SU-DHL-6 (cell line): ENCODE results near the gene C1QTNF8.

Experiments used
- H2AFZ ChIP-seq: fragments of 200-600 bp; sonication (generic); 2 replicates; pipeline ENCODE4 v1.6.1; 2014; ENCODE audit warnings: low read depth, mild to moderate bottlenecking, moderate library complexity, mixed read lengths, antibody characterized with exemption, low read length; ENCODE audit not compliant: severe bottlenecking
- H3F3A ChIP-seq: fragments of 200-600 bp; shearing (Covaris generic); 2 replicates; pipeline ENCODE4 v1.6.0; 2016; ENCODE audit warnings: antibody characterized with exemption, mild to moderate bottlenecking; ENCODE audit not compliant: insufficient read depth
- H3K27ac ChIP-seq: fragments of 200-600 bp; sonication (generic); 2 replicates; pipeline ENCODE4 v1.5.1; 2016; ENCODE audit warnings: low read depth, mild to moderate bottlenecking, low read length, moderate library complexity, mixed read lengths
- H3K27me3 ChIP-seq: fragments of 200-600 bp; sonication (generic), shearing (Covaris generic); 2 replicates; pipeline ENCODE4 v1.6.0; 2014; ENCODE audit warnings: mild to moderate bottlenecking, low read length
- H3K36me3 ChIP-seq: fragments of 200-600 bp; sonication (generic); 2 replicates; pipeline ENCODE4 v1.6.1; 2014; ENCODE audit warnings: mild to moderate bottlenecking, low read length, mixed read lengths
- H3K4me2 ChIP-seq: fragments of 300-600, 200-600 bp; shearing (Covaris generic), sonication (generic); 2 replicates; pipeline ENCODE4 v1.6.0; 2014; ENCODE audit warnings: low read length, low read depth, mild to moderate bottlenecking; ENCODE audit not compliant: poor library complexity, severe bottlenecking
- H3K4me3 ChIP-seq: fragments of 200-600 bp; sonication (generic); 2 replicates; pipeline ENCODE4 v1.5.1; 2014; ENCODE audit warnings: antibody characterized with exemption, low read length, mild to moderate bottlenecking, mixed read lengths; ENCODE audit not compliant: insufficient read depth, poor library complexity, severe bottlenecking
- H3K79me2 ChIP-seq: fragments of 200-600 bp; sonication (generic); 2 replicates; pipeline ENCODE4 v1.6.1; 2014; ENCODE audit warnings: mild to moderate bottlenecking, low read length, moderate library complexity; ENCODE audit not compliant: insufficient read depth
- H3K9ac ChIP-seq: fragments of 200-600 bp; sonication (generic); 2 replicates; pipeline ENCODE4 v1.7.0; 2014; ENCODE audit warnings: mild to moderate bottlenecking, low read length
- H3K9me2 ChIP-seq: fragments of 200-600 bp; sonication (generic); replicated peaks from 2 replicates; pipeline ENCODE4 v1.6.1; 2014; ENCODE audit warnings: low read length; ENCODE audit not compliant: insufficient read depth
- H3K9me3 ChIP-seq: fragments of 200-600 bp; sonication (generic); 2 replicates; pipeline ENCODE4 v1.6.1; 2014; ENCODE audit warnings: low read length, mixed read lengths; ENCODE audit not compliant: insufficient read depth
- H4K20me1 ChIP-seq: fragments of 200-600 bp; sonication (generic); 2 replicates; pipeline ENCODE4 v1.6.1; 2014; ENCODE audit warnings: low read depth, mild to moderate bottlenecking, antibody characterized with exemption, low read length, moderate library complexity, mixed read lengths
- EZH2phosphoT487 ChIP-seq: fragments of 200-600 bp; sonication (generic), shearing (Covaris generic); conservative IDR thresholded peaks from 2 replicates; pipeline ENCODE4 v1.6.1; 2018; ENCODE audit warnings: mild to moderate bottlenecking, antibody characterized with exemption, low read length, moderate library complexity, mixed read lengths
- TF ChIP-seq, protein P1 (sequence below): fragments of 200-600 bp; sonication (generic); IDR thresholded peaks from one replicate; pipeline ENCODE4 v1.5.1; 2017; ENCODE audit warnings: antibody characterized with exemption, mild to moderate bottlenecking, low read length, moderate library complexity; ENCODE audit not compliant: insufficient read depth, poor library complexity, severe bottlenecking

Gene C1QTNF8

DNA sequence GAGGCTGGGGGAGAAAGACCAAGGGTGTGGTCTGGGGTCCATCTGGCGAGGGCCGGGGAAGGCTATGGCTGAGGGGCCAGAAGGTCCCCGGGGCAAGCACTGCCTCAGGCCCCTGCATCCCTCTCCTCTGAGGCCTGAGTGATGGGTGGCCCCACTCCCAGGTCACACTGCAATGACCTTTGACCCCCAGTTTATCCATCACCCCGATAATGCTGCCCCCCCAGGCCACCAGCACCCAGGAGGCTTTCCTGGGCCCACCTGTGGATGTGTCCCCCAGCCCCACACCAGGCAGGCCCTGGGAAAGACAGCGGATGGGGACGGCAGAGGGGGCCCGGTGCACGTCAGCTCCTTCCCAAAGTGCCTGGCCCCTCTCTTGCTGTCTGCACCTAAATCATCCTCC, 34.3 kb upstream of the C1QTNF8 start:
- Histone ChIP-seq H3K4me3 (no peak overlapping the region), H3K27me3 (no peaks in the 10 kb centered on the region), H3K79me2 (no peaks in the 10 kb centered on the region)

DNA sequence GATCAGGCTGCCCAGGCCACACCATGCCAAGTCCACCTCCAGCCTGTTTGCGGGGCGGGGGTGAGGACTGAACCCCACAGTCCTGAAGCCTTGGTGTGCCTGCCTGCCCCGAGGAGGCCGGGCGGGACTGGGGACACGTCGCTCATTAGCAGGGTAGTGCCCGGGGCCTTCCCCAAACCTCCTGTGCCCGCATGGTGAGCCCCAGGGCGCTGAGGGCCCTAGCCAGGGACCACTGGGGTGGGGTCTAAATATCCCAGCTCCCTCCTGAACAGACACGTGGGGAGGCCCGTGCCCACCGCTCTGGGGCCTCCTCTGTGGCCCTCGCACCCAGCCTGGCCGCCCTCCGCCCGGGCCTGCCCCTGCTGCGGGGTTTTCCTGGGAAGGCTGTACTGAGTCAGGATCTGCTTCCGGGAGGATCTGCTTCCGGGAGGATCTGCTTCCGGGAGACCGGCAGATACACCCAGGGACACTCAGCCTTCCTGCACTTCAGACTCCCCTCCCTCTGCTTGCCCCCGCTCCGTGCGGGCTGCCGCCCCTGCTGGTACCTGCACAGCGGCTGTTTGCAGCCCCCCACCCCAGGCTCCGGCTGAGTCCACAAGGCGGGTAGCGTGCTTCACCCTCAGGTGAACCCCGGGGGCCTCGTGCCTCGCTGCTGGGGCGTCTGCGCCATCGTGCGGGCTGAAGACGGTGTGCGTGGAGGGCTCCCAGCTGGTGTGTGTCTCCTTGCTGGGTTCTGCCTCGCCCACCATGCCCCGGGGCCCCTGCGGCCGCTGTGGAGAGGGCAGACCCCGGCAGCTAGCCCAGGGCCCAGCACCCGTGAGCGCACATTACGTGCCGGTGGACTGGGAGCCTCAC, 33.3 kb upstream of the C1QTNF8 start:
- Histone ChIP-seq H4K20me1 (no peaks in the 10 kb centered on the region), H3K27me3 (no peaks in the 10 kb centered on the region), H3K9me2 (no peaks in the 10 kb centered on the region), H3K36me3 (no peaks in the 10 kb centered on the region), H3K9me3 (no peaks in the 10 kb centered on the region), H2AFZ (no peak overlapping the region), H3K4me2 (no peak overlapping the region), H3K9ac (no peak overlapping the region), H3K4me3 (no peak overlapping the region), H3K27ac (no peak overlapping the region), H3K79me2 (no peaks in the 10 kb centered on the region), H3F3A (no peaks in the 10 kb centered on the region)
- TF ChIP-seq, protein P1, sequence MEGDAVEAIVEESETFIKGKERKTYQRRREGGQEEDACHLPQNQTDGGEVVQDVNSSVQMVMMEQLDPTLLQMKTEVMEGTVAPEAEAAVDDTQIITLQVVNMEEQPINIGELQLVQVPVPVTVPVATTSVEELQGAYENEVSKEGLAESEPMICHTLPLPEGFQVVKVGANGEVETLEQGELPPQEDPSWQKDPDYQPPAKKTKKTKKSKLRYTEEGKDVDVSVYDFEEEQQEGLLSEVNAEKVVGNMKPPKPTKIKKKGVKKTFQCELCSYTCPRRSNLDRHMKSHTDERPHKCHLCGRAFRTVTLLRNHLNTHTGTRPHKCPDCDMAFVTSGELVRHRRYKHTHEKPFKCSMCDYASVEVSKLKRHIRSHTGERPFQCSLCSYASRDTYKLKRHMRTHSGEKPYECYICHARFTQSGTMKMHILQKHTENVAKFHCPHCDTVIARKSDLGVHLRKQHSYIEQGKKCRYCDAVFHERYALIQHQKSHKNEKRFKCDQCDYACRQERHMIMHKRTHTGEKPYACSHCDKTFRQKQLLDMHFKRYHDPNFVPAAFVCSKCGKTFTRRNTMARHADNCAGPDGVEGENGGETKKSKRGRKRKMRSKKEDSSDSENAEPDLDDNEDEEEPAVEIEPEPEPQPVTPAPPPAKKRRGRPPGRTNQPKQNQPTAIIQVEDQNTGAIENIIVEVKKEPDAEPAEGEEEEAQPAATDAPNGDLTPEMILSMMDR = no peak
- TF ChIP-seq EZH2phosphoT487 = no peak

More for the DNA sequence above, 34.3 kb upstream of the C1QTNF8 start:
- TF ChIP-seq, protein P1 = no peak
- TF ChIP-seq EZH2phosphoT487 = no peak
- no peak overlapping the region for H2AFZ ChIP-seq
- H3K4me2 ChIP-seq = no peak overlapping the region
- H3F3A ChIP-seq = no peaks in the 10 kb centered on the region
- H3K36me3 ChIP-seq = no peaks in the 10 kb centered on the region
- no peak overlapping the region for H3K27ac ChIP-seq
- no peak overlapping the region for H3K9ac ChIP-seq
- H3K9me2 ChIP-seq = no peaks in the 10 kb centered on the region
- no peaks in the 10 kb centered on the region for H4K20me1 ChIP-seq
- H3K9me3 ChIP-seq = no peaks in the 10 kb centered on the region

DNA sequence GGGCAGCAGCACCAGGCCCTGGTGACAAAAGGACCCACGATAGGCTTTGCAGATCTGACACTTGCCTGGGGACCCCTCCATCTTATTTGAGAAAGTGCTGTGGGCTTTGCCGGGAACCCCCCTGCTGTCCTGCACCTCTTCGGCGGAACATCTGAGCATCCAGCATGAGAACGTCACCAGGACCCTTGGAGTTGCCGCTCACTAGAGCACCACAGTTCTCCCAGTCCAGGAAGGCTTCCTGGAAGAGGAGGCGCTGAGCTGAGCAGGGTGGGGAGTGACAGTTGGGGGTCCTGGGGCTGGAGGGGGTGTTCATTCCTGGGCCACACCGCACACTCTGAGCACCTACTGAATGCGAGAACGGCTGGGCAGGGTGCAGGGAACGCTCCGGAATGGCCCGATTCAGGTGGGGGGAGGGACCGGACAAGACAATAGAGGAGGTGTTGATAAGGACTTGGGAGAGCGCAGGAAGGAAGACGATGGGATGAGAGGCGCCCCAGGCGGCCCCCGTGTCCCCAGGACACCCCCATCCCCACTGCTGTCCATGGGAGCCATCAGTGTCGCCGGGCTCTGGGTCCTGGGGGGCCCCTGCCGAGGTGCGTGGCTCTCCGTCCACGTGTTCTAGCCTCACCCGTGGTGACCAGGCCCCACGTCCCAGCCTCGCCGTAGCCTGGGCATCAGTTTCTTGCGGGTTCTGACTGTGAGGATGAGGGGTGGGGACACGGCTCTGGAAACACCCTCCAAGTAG, 32.1 kb upstream of the C1QTNF8 start:
- TF ChIP-seq EZH2phosphoT487 = no peak
- TF ChIP-seq, protein P1 = no peak
- H3K4me3 ChIP-seq = no peak overlapping the region
- H3F3A ChIP-seq = no peaks in the 10 kb centered on the region
- H3K27me3 ChIP-seq = no peaks in the 10 kb centered on the region
- H3K9me2 ChIP-seq = no peaks in the 10 kb centered on the region
- no peaks in the 10 kb centered on the region for H4K20me1 ChIP-seq
- no peak overlapping the region for H3K27ac ChIP-seq
- no peaks in the 10 kb centered on the region for H3K36me3 ChIP-seq
- H2AFZ ChIP-seq = no peak overlapping the region
- no peaks in the 10 kb centered on the region for H3K9me3 ChIP-seq
- H3K4me2 ChIP-seq = no peak overlapping the region
- no peaks in the 10 kb centered on the region for H3K79me2 ChIP-seq
- H3K9ac ChIP-seq = no peak overlapping the region
